AG09319 (cell line): ENCODE data around the gene TMEM39A.

Experiments
- DNase-seq: peaks from one replicate; pipeline ENCODE4 v3.0.0-alpha.2; 2010; ENCODE audit warnings: low read depth; ENCODE audit errors: extremely low read depth
- TF ChIP-seq, protein P1 (sequence below): IDR thresholded peaks from 2 replicates; pipeline ENCODE4 v1.5.1; 2011; ENCODE audit warnings: low read depth, mild to moderate bottlenecking, inconsistent platforms, low read length, moderate library complexity

The TMEM39A gene

DNA sequence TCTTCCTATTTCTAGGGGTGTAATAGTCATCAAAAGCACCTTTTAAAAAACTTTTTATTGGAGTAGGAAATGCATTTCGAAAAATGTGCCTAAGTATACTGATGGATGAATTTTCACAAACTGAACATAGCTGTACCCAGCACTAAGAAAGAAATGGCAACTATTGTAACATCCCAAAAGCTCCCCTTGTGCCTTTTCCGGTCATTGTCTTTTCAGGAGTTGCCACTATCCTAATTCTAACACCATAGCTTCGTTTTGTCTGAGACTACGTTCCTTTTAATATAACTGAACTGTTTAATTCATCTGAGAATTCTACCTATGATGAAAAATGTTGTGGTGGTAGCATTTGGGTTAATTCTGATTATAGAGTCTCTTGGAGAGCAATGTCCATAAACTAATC is 36.9 kb upstream of the TMEM39A start:
- DNase-seq = no peak

DNA sequence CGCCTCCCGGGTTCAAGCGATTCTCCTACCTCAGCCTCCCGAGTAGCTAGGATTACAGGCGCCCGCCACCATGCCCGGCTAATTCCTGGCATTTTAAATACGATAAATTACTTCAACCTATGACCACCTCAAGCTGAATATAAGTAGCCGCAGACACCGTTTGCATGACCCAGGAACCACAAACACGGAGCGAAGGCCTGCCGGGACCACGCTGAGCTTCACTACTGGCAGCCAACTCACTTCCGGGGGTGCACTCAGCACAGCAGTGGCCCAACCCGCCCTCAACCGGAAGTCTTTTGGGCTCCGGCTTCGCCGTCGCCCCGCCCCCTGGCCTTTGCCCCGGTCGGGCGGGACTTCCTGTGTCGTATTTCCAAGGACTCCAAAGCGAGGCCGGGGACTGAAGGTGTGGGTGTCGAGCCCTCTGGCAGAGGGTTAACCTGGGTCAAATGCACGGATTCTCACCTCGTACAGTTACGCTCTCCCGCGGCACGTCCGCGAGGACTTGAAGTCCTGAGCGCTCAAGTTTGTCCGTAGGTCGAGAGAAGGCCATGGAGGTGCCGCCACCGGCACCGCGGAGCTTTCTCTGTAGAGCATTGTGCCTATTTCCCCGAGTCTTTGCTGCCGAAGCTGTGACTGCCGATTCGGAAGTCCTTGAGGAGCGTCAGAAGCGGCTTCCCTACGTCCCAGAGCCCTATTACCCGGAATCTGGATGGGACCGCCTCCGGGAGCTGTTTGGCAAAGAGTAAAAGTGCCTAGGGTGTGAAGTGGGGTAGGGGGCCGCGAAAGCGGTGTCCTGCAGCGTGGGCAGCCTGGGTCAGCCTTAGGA is 35.0 kb upstream of the TMEM39A start, which contains the start of gene TIMMDC1:
Gene TIMMDC1, plus strand, starts transcription at position 362 of the 826 bp plus-strand sequence. Its CDS starts 187 bp downstream, at position 549.
- TF ChIP-seq, protein P1, sequence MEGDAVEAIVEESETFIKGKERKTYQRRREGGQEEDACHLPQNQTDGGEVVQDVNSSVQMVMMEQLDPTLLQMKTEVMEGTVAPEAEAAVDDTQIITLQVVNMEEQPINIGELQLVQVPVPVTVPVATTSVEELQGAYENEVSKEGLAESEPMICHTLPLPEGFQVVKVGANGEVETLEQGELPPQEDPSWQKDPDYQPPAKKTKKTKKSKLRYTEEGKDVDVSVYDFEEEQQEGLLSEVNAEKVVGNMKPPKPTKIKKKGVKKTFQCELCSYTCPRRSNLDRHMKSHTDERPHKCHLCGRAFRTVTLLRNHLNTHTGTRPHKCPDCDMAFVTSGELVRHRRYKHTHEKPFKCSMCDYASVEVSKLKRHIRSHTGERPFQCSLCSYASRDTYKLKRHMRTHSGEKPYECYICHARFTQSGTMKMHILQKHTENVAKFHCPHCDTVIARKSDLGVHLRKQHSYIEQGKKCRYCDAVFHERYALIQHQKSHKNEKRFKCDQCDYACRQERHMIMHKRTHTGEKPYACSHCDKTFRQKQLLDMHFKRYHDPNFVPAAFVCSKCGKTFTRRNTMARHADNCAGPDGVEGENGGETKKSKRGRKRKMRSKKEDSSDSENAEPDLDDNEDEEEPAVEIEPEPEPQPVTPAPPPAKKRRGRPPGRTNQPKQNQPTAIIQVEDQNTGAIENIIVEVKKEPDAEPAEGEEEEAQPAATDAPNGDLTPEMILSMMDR = no peak
- DNase-seq = peak; percentile 84

More for the DNA sequence above, 36.9 kb upstream of the TMEM39A start:
- TF ChIP-seq, protein P1 = no peak

DNA sequence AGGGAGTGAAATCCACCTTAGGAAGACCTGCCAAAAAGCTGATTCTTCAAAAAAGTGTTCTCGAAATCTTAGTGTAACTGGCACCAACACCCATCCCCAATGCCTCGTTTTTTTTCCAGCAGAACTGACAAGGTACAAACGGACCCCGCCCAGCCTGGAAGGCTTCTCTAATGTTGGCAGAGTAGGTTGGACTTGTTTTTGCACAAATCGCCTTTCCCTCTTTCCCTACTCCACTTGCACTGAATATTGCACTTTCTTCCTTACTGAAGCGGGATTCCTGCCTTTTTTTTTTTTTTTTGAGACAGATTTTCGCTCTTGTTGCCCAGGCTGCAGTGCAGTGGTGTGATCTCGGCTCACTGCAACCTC is 34.4 kb upstream of the TMEM39A start:
- TF ChIP-seq, protein P1 = no peak
- no peak for DNase-seq

DNA sequence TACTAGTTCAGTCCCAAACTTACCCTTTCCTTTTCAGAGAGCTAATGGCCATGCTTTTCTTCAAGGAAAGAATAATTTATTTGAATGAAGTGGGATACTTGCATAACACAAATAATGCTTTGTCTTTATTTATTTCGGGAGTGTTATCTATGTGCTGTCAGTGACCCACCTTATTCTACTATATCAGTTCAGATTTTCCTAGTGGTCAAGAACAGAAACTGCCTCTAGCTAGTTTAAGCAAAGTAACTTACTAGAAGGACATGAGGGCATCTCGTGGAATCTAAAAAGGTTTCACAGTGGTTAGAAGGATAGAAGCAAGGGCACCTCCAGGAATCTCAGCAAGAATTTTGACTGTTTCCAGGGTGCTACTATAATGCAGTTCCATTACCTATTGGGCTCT is 31.2 kb upstream of the TMEM39A start:
- TF ChIP-seq, protein P1 = no peak
- no peak for DNase-seq

DNA sequence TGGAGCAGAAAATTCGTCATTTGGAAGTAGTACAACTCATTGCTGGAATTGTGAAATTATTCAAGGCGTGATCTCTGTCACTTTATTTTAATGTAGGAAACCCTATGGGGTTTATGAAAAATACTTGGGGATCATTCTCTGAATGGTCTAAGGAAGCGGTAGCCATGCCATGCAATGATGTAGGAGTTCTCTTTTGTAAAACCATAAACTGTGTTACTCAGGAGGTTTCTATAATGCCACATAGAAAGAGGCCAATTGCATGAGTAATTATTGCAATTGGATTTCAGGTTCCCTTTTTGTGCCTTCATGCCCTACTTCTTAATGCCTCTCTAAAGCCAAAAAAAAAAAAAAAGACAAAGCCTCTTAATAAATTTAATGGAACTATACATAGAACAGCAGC is 29.4 kb upstream of the TMEM39A start:
- TF ChIP-seq, protein P1 = no peak
- DNase-seq = no peak

DNA sequence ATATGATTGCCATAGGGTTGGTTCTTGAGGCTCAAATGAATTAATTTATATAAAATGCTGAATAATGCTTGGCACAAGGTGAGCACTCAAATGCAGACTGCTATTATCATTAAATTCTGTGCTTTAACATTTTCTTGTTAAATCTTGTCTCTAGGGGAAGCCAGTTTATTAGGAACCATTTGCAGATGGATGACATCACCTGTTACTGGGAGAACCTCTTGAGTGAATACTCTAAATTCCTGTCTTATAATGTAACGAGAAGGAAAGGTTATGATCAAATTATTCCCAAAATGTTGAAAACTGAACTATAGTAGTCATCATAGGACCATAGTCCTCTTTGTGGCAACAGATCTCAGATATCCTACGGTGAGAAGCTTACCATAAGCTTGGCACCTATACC is 28.7 kb upstream of the TMEM39A start:
- DNase-seq = no peak
- TF ChIP-seq, protein P1 = no peak

DNA sequence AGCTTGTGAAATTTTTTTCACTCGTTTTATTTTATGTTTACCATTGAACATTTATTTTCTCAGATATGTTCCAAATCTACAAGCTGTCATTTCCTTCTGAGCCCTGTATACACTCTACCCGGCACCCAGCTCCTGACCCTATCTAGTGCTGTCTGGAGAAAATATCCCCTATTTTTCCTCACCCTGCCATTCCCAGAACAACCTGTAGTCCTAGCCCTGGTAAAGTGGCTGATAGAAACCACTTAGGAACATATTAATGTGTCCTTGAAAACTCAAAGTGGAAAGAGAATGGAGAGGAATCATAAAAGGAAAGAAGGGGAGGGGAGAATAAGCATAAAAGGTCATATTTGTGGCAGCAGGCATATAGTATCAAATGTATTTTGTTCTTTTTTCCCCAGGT is 26.7 kb upstream of the TMEM39A start:
- no peak for DNase-seq
- TF ChIP-seq, protein P1 = no peak
